ENCODE data around the gene CD4.

GRCh38 chr12:6851921-6852650 is 62.8 kb downstream of the CD4 start, which contains the start of gene USP5:
- TF ChIP-seq CTCF (IDR thresholded peaks at IDR 0.05) = no peak
- no peak for TF ChIP-seq POLR2A (IDR thresholded peaks at IDR 0.05)
- TF ChIP-seq POLR2AphosphoS5 (IDR thresholded peaks at IDR 0.05) = peak in 2 of 3 donors; percentile 39 to 71
- TF ChIP-seq EP300 (IDR thresholded peaks at IDR 0.05; ENCODE audit: low read depth) = no peak
